Effector memory CD4-positive, alpha-beta T cell (primary cell): ENCODE measurements around the gene HMCES.

Experiments used
- DNase-seq, 3 donors: peaks; one replicate each; pipeline ENCODE4 v3.0.0-alpha.2; 2020
- H3K27ac ChIP-seq: 2 replicates; pipeline ENCODE4 v1.7.0; 2013; ENCODE audit warnings: mild to moderate bottlenecking, low read length, moderate library complexity; ENCODE audit not compliant: insufficient read depth, poor library complexity, severe bottlenecking
- H3K27me3 ChIP-seq: replicated peaks from 2 replicates; pipeline ENCODE4 v1.7.0; 2013; ENCODE audit warnings: mild to moderate bottlenecking, low read length; ENCODE audit not compliant: insufficient read depth, control insufficient read depth, poor library complexity, severe bottlenecking
- H3K36me3 ChIP-seq: 2 replicates; pipeline ENCODE4 v1.7.0; 2013; ENCODE audit warnings: mild to moderate bottlenecking, low read length, moderate library complexity; ENCODE audit not compliant: control insufficient read depth, insufficient read depth
- H3K4me1 ChIP-seq: 2 replicates; pipeline ENCODE4 v1.7.0; 2013; ENCODE audit warnings: low read length, mild to moderate bottlenecking; ENCODE audit not compliant: control insufficient read depth, insufficient read depth, poor library complexity, severe bottlenecking
- H3K4me3 ChIP-seq: 2 replicates; pipeline ENCODE4 v1.7.0; 2013; ENCODE audit warnings: low read length, low read depth, mild to moderate bottlenecking; ENCODE audit not compliant: insufficient read depth, poor library complexity, severe bottlenecking
- H3K9me3 ChIP-seq: 2 replicates; pipeline ENCODE4 v1.7.0; 2013; ENCODE audit warnings: mild to moderate bottlenecking, low read length, moderate library complexity; ENCODE audit not compliant: control insufficient read depth

Gene HMCES

GRCh38 chr3:129277829-129278271 is 820 bp upstream of the HMCES start:
- no peaks in the 10 kb centered on the region for H3K9me3 ChIP-seq
- H3K27ac ChIP-seq = peak overlapping the region; percentile 97
- peaks cover 15% of the 10 kb centered on the region for H3K4me1 ChIP-seq
- H3K27me3 ChIP-seq = no peaks in the 10 kb centered on the region
- no peak for DNase-seq
- H3K36me3 ChIP-seq = peaks cover 39% of the 10 kb centered on the region
- H3K4me3 ChIP-seq = no peak overlapping the region

- Histone ChIP-seq H3K4me1 (peaks cover 16% of the 10 kb centered on the region), H3K27me3 (no peaks in the 10 kb centered on the region), H3K9me3 (no peaks in the 10 kb centered on the region), H3K4me3 (peak overlapping the region; percentile 89), H3K27ac (peak overlapping the region; percentile 97), H3K36me3 (peaks cover 25% of the 10 kb centered on the region)
- peak; percentile 15 to 29 (median 25) for DNase-seq
These were observed 566 bp downstream of the HMCES start for GRCh38 chr3:129278966-129279906.

GRCh38 chr3:129280183-129280582 is 1.5 kb downstream of the HMCES start:
- Histone ChIP-seq H3K27me3 (no peaks in the 10 kb centered on the region), H3K36me3 (peaks cover 16% of the 10 kb centered on the region), H3K4me1 (peaks cover 16% of the 10 kb centered on the region), H3K4me3 (peak overlapping the region; percentile 89), H3K9me3 (no peaks in the 10 kb centered on the region), H3K27ac (peak overlapping the region; percentile 97)
- DNase-seq = no peak

GRCh38 chr3:129281726-129282125 is 3.1 kb downstream of the HMCES start:
- Histone ChIP-seq H3K27me3 (no peaks in the 10 kb centered on the region), H3K4me3 (no peak overlapping the region), H3K4me1 (peaks cover 16% of the 10 kb centered on the region), H3K9me3 (no peaks in the 10 kb centered on the region), H3K36me3 (peaks cover 9% of the 10 kb centered on the region), H3K27ac (peak overlapping the region; percentile 22)
- DNase-seq = no peak

- H3K9me3 ChIP-seq = no peaks in the 10 kb centered on the region
- peaks cover 14% of the 10 kb centered on the region for H3K36me3 ChIP-seq
- peak overlapping the region; percentile 47 for H3K27ac ChIP-seq
- no peak overlapping the region for H3K4me3 ChIP-seq
- no peak for DNase-seq
- peaks cover 16% of the 10 kb centered on the region for H3K4me1 ChIP-seq
- no peaks in the 10 kb centered on the region for H3K27me3 ChIP-seq
These were observed 4.2 kb downstream of the HMCES start for GRCh38 chr3:129282727-129283327.

- Histone ChIP-seq H3K9me3 (no peaks in the 10 kb centered on the region), H3K36me3 (peaks cover 32% of the 10 kb centered on the region), H3K27me3 (no peaks in the 10 kb centered on the region), H3K4me1 (peaks cover 12% of the 10 kb centered on the region), H3K27ac (no peak overlapping the region), H3K4me3 (no peak overlapping the region)
- DNase-seq = no peak
These were observed 7.4 kb downstream of the HMCES start for GRCh38 chr3:129286081-129286480.

GRCh38 chr3:129288446-129288845 is 9.8 kb downstream of the HMCES start:
- Histone ChIP-seq H3K9me3 (no peaks in the 10 kb centered on the region), H3K4me3 (no peak overlapping the region), H3K27me3 (no peaks in the 10 kb centered on the region), H3K36me3 (peaks cover 41% of the 10 kb centered on the region), H3K27ac (no peak overlapping the region), H3K4me1 (no peaks in the 10 kb centered on the region)
- DNase-seq = no peak

- DNase-seq = no peak
- H3K36me3 ChIP-seq = peaks cover 41% of the 10 kb centered on the region
- H3K27me3 ChIP-seq = no peaks in the 10 kb centered on the region
- no peaks in the 10 kb centered on the region for H3K4me1 ChIP-seq
- H3K9me3 ChIP-seq = no peaks in the 10 kb centered on the region
- no peak overlapping the region for H3K4me3 ChIP-seq
- H3K27ac ChIP-seq = no peak overlapping the region
These were observed 10.7 kb downstream of the HMCES start for GRCh38 chr3:129289201-129289921.

- no peaks in the 10 kb centered on the region for H3K9me3 ChIP-seq
- no peak for DNase-seq
- no peaks in the 10 kb centered on the region for H3K4me1 ChIP-seq
- no peak overlapping the region for H3K27ac ChIP-seq
- H3K27me3 ChIP-seq = no peaks in the 10 kb centered on the region
- H3K4me3 ChIP-seq = no peak overlapping the region
- peaks cover 46% of the 10 kb centered on the region for H3K36me3 ChIP-seq
These were observed 12.7 kb downstream of the HMCES start for GRCh38 chr3:129291236-129291886.
